HG03469 (cell line): ENCODE data around the gene AHRR.

Experiments
- ATAC-seq: cut with Tn5 transposase; IDR thresholded peaks from one replicate; pipeline ENCODE4 v1.9.1; 2021; ENCODE audit warnings: mild to moderate bottlenecking, moderate library complexity, moderate number of reproducible peaks; ENCODE audit not compliant: unreplicated experiment

The AHRR gene

DNA sequence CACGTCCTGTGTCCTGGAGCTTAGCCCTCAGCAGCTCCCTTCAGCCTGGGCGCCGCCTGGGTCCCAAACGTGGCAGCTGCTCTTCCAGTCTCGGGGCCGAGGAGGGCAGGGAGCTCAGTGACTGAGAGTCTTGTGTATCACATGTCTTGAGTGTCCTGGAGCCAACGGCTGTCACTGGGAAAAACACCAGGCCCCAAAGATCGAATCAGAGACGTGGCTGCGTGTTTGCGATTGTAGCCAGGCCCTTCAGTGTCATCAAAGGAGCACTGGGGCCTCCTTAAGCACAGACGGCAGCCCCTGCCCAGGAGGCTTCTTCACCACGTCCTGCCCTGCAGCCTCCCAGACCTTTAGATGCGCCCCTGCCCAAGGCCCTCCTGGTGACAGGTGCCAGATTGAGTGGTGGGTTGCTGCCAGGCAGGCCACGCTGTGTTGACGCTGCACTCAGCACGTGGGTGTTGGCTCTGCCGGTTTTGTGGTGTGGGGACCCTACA is 115.8 kb downstream of the AHRR start:
- no peak for ATAC-seq

GRCh38 chr5:438481-438981 is 117.0 kb downstream of the AHRR start:
- ATAC-seq: no peak

- ATAC-seq: no peak
Measured at GRCh38 chr5:439181-439580, 117.7 kb downstream of the AHRR start.

- ATAC-seq: no peak
Measured at GRCh38 chr5:439636-440035, 118.1 kb downstream of the AHRR start.

DNA sequence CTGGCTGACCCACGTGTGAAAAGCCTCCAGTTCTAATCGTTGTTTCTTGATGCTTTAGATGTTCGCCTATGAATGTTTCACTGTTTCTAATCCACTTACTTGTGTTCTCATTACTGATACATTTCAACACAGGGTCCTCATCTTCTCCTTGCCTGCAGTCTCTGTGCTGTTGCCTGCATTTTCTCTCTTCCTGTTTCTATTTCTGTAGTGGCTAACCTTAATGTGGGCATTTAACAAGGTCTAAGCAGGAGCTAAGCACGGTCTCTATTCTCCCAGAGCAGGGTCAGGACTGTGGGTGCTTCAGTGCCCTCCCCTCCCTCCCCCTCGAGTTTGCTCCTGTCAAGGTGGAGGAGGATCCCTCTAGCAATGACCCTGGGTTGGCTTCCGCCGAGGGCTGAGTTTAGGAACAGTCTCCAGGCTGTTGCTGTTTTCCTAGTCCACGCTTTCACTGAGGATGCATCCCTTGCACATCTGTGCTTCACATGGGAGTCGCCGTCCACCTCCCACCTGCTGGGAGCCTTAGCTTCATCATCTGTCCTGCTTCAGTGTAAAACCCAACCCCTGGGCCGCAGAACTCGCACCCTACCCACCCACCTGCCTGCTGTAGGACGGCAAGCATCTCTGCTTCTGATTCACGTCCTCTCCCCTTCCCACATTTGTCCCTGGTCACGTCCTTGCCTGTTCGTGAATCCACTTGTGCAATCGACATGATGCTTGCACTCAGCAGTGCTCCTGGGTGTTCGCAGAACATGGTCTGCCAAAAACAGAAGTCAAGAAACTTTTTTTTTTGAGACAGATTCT is 119.1 kb downstream of the AHRR start:
- ATAC-seq: no peak

GRCh38 chr5:441996-442334 is 120.5 kb downstream of the AHRR start:
- ATAC-seq: no peak

- peak; percentile 53 for ATAC-seq
Measured at GRCh38 chr5:442335-443238, 121.1 kb downstream of the AHRR start, which contains the start of gene EXOC3. TSS of gene EXOC3 (plus strand) at chr5:443176. CDS start at chr5:446206, 3,030 bp downstream.

- no peak for ATAC-seq
Measured at GRCh38 chr5:443239-444151, 122.0 kb downstream of the AHRR start.

DNA sequence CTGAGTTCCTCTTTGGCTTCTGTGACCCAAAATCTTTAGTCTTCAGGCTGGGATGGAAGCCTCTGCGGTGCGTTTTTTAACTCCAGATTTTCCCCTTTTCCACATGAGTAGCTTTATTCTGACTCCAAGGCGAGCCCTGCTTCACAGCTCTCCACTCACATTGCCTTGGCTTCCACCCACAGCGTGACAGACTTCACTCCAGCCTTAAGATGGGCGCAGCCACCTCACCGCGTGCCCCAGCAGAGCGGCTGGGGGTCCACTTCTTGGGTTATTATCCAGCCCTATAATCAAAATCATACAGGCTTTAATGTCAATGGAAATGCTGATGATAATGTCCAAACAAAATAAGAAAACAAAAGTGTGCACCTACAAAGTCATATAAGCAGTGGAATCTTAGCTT is 122.7 kb downstream of the AHRR start:
- no peak for ATAC-seq

DNA sequence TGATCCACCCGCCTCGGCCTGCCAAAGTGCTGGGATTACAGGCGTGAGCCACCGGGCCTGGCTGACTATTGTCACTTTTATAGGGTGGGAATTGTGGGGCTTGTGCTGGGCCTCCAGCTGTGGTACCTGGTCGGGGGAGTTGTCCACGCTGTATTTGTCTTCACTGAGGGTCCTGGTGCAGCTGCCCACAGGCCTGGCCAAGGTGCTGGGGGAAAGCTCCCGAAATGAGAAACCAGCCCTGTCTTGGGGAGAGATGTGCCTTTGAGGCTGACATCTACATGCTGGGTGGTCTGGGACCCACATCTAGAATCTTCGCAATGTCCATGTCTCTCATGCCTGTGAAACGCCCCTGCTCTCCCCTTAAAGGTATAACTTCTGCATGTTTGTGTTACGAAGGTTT is 124.1 kb downstream of the AHRR start:
- no peak for ATAC-seq

DNA sequence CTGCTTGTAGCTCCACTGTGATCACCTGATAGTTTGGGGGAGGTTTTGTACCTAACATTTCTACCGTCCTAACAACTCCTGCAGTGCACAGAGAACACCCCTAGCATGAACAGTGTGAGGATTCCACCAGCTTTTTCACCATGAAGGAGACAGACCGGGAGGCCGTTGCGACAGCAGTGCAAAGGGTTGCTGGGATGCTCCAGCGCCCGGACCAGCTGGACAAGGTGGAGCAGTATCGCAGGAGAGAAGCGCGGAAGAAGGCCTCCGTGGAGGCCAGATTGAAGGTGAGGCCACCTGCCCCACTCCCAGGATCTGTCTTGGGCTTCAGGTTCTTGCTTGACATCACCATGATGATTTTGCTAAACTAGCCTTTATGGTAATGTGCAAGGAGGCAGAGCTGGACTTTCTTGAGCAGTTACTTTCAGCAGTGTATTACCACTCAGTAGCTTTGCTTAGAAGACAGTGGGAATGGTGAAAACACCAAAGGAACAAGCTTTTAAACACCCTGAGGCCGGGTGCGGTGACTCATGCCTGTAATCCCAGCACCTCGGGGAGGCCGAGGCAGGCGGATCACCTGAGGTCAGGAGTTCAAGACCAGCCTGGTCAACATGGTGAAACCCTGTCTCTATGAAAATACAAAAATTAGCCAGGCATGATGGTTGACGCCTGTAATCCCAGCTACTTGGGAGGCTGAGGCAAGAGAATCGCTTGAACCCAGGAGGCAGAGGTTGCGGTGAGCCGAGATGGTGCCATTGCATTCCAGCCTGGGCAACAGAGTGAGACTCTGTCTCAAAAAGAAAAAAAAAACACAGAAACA is 124.8 kb downstream of the AHRR start:
- no peak for ATAC-seq

DNA sequence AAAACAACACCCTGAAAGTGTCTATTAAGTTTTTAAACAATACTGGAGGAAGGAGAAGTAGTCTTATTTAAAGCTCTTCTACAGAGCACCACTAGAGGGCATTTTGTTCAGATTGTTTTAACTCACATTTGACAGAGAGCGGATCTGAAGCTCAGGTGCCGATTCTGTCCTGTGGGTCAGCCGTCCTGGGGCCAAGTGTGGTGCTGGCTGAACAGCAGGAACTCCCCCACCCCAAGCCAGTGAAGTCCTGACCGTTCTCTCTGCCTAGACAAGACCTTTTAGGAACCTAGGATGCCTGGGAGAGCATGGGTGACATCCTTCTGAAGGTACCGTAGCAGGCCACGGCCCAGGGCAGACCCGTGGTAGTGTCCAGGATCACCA is 125.4 kb downstream of the AHRR start:
- no peak for ATAC-seq

DNA sequence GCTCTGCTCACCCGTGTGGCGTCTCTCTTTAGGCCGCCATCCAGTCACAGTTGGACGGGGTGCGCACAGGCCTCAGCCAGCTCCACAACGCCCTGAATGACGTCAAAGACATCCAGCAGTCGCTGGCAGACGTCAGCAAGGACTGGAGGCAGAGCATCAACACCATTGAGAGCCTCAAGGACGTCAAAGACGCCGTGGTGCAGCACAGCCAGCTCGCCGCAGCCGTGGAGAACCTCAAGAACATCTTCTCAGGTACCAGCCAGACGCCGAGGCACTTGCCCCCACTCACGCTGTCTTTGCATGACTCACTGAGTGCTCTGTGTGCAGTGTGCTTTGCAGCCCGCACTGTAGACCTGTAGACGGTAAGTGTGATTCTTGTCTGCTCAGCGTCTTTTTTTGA is 126.0 kb downstream of the AHRR start:
- no peak for ATAC-seq

DNA sequence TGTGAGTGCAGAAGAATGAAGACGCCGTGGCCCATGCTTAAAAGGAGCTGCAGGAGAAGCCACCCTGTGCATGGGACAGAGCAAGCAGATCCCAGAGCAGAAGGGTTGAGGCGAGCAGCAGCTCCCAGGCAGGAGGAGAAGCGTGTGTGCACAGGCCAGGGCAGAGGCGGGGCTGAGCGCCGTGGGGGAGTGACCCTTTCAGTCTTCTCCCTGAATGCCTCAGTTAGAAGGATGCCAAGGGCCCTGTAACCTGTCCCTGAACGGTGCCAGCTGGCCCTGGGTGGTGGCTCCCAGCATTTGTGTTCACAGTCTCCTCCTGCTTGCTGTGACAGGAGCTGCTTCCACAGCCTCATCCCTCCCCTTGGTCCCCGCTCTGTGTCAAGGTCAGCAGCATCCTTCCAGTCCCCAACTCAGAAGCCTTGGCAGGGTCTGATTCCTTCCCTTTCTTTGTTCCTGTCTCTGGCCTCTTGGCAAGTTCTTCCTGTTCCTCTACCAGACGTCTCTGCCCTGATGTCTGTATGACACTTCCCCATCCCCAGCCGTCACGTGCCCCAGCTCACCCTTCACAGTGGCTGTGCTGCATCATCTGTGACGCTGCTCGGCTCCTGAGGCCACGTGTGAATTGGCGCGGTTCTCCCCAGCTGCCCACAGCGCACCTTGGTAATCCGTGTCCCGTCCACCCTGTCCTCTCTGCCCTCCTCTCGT is 126.7 kb downstream of the AHRR start:
- no peak for ATAC-seq

GRCh38 chr5:448766-449090 is 127.2 kb downstream of the AHRR start:
- no peak for ATAC-seq

DNA sequence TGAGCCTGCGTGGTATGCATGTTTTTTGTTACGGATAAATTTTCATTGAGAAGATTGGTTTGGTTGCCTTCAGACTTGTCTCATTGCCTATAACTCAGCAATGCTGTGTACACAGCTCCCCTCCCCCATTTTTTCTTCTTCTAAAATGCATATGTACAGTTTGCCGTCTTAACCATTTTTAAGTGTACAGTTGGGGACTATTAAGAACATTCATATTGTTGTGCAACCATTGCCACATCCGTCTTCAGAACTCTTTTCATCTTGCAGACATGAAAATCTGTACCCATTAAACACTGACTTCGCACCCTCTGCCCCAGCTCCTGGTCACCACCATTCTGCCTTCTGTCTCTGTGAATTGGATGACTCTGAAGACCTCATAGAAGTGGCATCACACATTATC is 127.6 kb downstream of the AHRR start:
- no peak for ATAC-seq

- ATAC-seq: no peak
Measured at GRCh38 chr5:451587-452458, 130.3 kb downstream of the AHRR start.

- ATAC-seq: no peak
Measured at GRCh38 chr5:452978-453710, 131.6 kb downstream of the AHRR start.
